WERI-Rb-1 (cell line): Measurements from ENCODE around the gene ZNF473.

Experiments used
- DNase-seq: peaks from one replicate; pipeline ENCODE4 v3.0.0-alpha.2; 2020
- H3K27ac ChIP-seq: fragments of 250-450 bp; sonication (Bioruptor Pico); 2 replicates; pipeline ENCODE4 v1.5.1; 2020; ENCODE audit warnings: mild to moderate bottlenecking, moderate library complexity
- H3K27me3 ChIP-seq: fragments of 250-450 bp; sonication (Bioruptor Pico); 2 replicates; pipeline ENCODE4 v1.5.1; 2021; ENCODE audit warnings: mild to moderate bottlenecking, low read depth, moderate library complexity; ENCODE audit not compliant: insufficient read depth, severe bottlenecking
- H3K36me3 ChIP-seq: fragments of 250-450 bp; sonication (Bioruptor Pico); 2 replicates; pipeline ENCODE4 v1.5.1; 2020; ENCODE audit warnings: mild to moderate bottlenecking, moderate library complexity
- H3K4me3 ChIP-seq: 2 replicates; pipeline ENCODE4 v1.5.1; 2011; ENCODE audit warnings: low read depth, mild to moderate bottlenecking, control low read depth, low read length
- H3K9me3 ChIP-seq: fragments of 250-450 bp; sonication (Bioruptor Pico); 2 replicates; pipeline ENCODE4 v1.5.1; 2021; ENCODE audit warnings: mild to moderate bottlenecking, moderate library complexity; ENCODE audit not compliant: severe bottlenecking
- TF ChIP-seq, protein P1 (sequence below): IDR thresholded peaks from 2 replicates; pipeline ENCODE4 v1.5.1; 2011; ENCODE audit warnings: low read depth, mild to moderate bottlenecking, control low read depth, inconsistent platforms, low read length

The ZNF473 gene

DNA sequence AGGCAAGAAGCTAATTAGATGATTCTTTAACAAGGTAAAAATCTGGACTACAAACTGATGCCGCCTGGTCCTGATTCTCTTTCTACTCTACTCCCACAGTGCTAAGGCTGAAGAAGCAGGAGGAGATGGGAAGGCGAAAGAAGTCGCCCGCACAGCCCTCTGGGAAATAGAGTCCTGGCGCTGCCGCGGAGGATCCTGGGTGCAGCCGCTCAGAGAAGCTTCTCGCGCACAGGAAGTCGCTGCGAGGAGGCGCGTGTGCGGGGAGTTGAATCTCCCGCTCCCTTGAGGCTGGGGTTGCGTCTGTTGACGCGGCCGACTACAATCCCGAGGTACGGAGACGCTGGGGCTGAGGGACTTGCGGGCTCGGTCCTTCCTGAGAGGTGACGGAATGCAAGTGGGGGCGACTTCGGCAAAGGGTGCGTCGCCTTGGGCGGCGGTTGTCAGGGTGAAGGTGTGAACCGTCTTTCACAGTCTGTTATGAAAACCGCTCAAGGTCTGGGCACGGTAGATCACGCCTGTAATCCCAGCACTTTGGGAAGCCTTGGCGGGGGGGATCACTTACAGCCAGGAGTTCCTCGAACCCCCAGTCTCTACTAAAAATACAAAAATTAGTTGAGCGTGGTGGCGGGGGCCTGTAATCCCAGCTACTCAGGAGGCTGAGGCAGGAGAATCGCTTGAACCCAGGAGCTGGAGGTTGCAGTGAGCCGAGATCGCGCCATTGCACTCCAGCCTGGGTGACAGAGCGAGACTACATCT is at the start of gene ZNF473:
Gene ZNF473, plus strand, starts transcription at position 212 of the 756 bp plus-strand sequence. CDS start 5,078 bp downstream, outside the sequence.
- TF ChIP-seq, protein P1, sequence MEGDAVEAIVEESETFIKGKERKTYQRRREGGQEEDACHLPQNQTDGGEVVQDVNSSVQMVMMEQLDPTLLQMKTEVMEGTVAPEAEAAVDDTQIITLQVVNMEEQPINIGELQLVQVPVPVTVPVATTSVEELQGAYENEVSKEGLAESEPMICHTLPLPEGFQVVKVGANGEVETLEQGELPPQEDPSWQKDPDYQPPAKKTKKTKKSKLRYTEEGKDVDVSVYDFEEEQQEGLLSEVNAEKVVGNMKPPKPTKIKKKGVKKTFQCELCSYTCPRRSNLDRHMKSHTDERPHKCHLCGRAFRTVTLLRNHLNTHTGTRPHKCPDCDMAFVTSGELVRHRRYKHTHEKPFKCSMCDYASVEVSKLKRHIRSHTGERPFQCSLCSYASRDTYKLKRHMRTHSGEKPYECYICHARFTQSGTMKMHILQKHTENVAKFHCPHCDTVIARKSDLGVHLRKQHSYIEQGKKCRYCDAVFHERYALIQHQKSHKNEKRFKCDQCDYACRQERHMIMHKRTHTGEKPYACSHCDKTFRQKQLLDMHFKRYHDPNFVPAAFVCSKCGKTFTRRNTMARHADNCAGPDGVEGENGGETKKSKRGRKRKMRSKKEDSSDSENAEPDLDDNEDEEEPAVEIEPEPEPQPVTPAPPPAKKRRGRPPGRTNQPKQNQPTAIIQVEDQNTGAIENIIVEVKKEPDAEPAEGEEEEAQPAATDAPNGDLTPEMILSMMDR: no peak
- Histone ChIP-seq H3K4me3 (peak within 1 kb of the TSS; percentile 79), H3K36me3 (peaks cover 22% of the 10 kb centered on the region), H3K9me3 (no peaks in the 10 kb centered on the region), H3K27ac (peak within 1 kb of the TSS; percentile 75), H3K27me3 (no peaks in the 10 kb centered on the region)
- DNase-seq: peak; percentile 94

DNA sequence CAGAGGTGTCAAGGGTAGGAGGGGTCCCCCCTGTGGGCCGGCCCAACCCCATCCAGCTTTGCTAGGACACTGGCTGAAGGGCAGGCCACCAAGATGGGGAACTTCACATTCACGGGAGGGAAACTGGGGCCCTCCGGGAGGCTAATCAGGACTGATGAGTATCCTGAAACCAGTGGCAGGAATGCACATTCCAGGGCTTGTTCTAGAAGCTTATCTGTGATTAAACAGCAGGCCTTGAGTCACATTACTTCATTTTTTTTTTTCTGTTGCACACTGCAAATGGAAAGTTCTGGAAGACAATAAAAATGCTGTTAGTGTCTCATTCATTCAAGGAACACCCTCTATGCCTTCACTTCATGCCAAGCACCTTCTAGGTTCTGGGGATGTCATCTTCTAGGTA is 49.3 kb upstream of the ZNF473 start:
- Histone ChIP-seq H3K9me3 (no peaks in the 10 kb centered on the region), H3K36me3 (no peaks in the 10 kb centered on the region), H3K27ac (no peak overlapping the region), H3K4me3 (no peak overlapping the region), H3K27me3 (no peaks in the 10 kb centered on the region)
- no peak for DNase-seq
- TF ChIP-seq, protein P1: no peak

DNA sequence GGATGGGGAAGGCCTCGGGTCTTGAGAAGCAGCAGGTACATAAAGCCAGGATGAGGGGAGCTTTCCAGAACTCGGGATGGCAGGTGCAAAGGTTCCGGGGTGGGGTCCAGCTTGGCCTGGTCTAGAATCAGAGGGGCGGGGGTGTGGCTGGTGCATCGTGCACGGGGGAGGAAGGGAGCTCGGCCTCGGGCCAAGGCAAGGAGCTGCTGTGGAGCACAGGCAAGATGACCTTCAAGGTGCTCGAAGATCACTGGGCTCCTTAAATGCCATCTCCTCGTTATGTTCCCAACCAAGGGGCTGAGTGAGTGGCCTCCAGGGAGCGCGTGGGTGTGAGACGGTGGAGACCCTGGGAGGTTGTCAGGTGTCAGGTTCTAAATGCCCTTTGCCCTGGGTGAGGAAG is 48.7 kb upstream of the ZNF473 start:
- no peaks in the 10 kb centered on the region for H3K36me3 ChIP-seq

DNA sequence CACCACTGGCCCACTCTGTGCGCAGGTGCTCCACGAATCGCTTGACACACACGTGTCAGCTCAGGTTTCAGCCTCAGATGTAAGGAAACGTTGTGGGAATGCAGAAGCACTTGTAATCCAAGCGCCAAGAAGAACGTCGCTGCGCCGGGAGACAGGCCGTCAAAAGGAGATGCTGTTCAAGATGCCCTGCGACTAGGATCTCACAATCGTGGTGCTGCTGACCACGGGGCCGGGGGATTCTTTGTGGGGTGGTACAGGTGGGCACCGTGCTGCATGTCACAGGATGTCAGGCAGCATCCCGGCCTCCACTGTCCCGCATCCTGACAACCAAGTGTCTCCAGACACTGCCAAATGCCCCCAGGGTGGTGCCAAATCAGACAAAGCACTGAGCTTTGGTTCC is 47.9 kb upstream of the ZNF473 start:
- no peak for DNase-seq
- H3K4me3 ChIP-seq: no peak overlapping the region
- no peaks in the 10 kb centered on the region for H3K9me3 ChIP-seq
- TF ChIP-seq, protein P1: no peak
- H3K27me3 ChIP-seq: no peaks in the 10 kb centered on the region
- H3K36me3 ChIP-seq: no peaks in the 10 kb centered on the region
- no peak overlapping the region for H3K27ac ChIP-seq

More for the DNA sequence above, 48.7 kb upstream of the ZNF473 start:
- Histone ChIP-seq H3K27ac (no peak overlapping the region), H3K27me3 (no peaks in the 10 kb centered on the region), H3K9me3 (no peaks in the 10 kb centered on the region), H3K4me3 (no peak overlapping the region)
- TF ChIP-seq, protein P1: no peak
- no peak for DNase-seq

DNA sequence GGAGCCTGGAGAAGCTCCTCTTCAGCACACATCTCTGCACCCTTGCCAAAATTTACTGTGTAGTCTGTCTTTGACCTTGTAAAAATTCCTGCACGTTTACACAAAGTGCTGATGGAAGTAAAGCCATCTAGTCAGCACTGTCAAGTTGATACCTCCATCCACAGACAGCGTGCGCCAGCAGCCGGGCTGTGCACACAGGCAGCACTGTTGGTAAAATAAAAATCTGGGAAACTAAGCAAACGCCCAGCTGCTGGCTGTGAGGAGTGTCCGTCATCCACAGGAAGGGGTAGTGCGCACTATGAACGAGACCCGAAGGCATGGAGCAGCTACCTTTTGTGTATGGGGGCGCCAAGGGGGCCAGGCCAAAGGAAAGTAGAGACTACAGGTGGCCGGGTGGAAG is 47.5 kb upstream of the ZNF473 start:
- H3K36me3 ChIP-seq: no peaks in the 10 kb centered on the region
- H3K9me3 ChIP-seq: no peaks in the 10 kb centered on the region
- H3K27me3 ChIP-seq: no peaks in the 10 kb centered on the region
- TF ChIP-seq, protein P1: no peak
- no peak overlapping the region for H3K4me3 ChIP-seq
- no peak for DNase-seq
- no peak overlapping the region for H3K27ac ChIP-seq
